ENCODE data around the gene BPIFB6.

BPIFB6 gene

DNA sequence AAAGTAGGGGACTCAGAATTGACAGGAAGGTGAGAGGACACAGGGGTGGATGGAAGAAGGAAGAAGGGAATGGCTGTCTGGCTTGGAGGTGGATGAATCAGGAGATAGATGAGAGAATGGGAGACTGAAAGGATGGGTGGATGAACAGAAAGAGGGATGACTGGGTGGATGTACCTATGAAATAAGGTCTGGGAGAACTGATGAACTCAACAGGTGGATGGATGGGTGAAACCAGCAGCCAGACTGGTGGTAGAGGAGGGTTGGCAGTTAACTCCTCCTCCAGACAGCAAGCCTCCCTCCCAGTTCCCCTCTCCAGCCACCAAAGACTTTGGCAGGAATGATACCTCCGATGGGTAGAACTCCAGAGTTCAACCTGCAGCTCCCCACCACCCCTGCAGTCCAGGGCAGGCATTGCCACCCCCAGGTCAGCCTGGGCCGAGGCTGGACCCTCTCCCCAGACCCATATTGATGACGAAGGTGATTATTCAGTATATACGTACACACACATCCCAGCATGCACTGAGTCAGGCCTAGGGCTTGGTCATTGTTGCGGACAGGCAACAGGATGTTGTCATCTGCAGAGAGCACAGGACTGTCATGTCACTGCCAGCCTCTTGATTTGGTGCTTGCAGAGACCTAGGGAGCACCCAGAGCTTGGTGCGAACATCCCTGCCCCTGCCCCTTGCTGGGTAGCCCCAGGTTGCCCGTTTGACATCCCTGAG is 29.2 kb upstream of the BPIFB6 start:
- DNase-seq (ENCODE audit: low spot score) = no peak

- DNase-seq (ENCODE audit: low spot score) = no peak
Measured at GRCh38 chr20:33004141-33004751, 27.2 kb upstream of the BPIFB6 start, which contains the start of gene SUN5. TSS of gene SUN5 (minus strand) at chr20:33004433. CDS start at chr20:33004340, 93 bp downstream.

- DNase-seq (ENCODE audit: low spot score) = peak; percentile 60
Measured at GRCh38 chr20:33005132-33005566, 26.3 kb upstream of the BPIFB6 start.

- DNase-seq (ENCODE audit: low spot score) = no peak
Measured at GRCh38 chr20:33005908-33006775, 25.3 kb upstream of the BPIFB6 start.

- no peak for DNase-seq (ENCODE audit: low spot score)
Measured at GRCh38 chr20:33006776-33007375, 24.6 kb upstream of the BPIFB6 start.

GRCh38 chr20:33007376-33008335 is 23.8 kb upstream of the BPIFB6 start, which contains the start of gene BPIFB2:
TSS of gene BPIFB2 (plus strand) at chr20:33007704. CDS start at chr20:33008575, 871 bp downstream.
- no peak for DNase-seq (ENCODE audit: low spot score)

GRCh38 chr20:33008336-33009213 is 22.9 kb upstream of the BPIFB6 start:
- no peak for DNase-seq (ENCODE audit: low spot score)

DNA sequence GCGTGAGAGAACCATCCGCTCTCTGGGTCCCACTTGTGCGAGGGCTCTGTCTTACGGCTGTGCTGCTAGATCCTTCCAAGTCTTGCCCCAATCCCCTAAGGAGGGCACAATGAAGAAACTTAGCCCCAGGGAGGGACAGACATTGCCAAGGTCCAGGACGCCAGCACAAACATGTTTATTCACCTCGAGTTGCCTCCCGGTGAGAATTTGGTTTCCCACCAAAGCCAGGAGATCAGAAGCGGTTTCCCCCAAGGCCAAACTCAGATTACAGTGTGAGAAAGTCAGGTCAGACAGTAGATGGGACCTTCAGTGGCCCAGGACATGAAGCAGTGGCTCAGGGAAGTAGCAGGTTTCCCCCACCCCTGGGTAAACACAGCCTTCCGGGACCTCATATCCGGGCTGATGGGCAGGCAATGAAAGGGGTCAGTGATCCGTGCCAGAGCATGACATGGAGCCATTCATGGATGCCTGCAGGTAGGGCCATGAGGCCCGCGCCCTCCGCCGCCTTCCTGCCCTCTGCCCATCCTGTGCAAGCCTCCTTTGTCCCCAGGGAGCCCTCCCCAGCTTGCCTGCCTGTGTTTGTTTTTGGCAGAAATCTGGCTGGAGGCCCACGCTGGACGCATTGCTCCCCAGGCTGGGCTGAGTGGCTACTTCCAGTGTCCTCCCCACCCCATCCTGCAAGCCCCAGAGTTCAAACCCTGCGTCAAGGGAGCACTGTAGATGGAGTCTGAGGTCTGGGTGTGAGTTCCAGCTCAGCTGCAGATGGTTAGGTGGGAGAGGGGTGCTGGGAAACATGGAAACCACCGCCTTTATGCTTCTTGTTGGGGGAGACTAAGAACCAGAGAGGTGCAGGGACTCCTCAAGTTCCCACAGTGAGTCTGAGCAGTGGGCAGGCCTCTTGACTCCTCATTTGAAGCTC is 22.0 kb upstream of the BPIFB6 start:
- no peak for DNase-seq (ENCODE audit: low spot score)

- no peak for DNase-seq (ENCODE audit: low spot score)
Measured at GRCh38 chr20:33010133-33010504, 21.3 kb upstream of the BPIFB6 start.

- no peak for DNase-seq (ENCODE audit: low spot score)
Measured at GRCh38 chr20:33010674-33011449, 20.6 kb upstream of the BPIFB6 start.

DNA sequence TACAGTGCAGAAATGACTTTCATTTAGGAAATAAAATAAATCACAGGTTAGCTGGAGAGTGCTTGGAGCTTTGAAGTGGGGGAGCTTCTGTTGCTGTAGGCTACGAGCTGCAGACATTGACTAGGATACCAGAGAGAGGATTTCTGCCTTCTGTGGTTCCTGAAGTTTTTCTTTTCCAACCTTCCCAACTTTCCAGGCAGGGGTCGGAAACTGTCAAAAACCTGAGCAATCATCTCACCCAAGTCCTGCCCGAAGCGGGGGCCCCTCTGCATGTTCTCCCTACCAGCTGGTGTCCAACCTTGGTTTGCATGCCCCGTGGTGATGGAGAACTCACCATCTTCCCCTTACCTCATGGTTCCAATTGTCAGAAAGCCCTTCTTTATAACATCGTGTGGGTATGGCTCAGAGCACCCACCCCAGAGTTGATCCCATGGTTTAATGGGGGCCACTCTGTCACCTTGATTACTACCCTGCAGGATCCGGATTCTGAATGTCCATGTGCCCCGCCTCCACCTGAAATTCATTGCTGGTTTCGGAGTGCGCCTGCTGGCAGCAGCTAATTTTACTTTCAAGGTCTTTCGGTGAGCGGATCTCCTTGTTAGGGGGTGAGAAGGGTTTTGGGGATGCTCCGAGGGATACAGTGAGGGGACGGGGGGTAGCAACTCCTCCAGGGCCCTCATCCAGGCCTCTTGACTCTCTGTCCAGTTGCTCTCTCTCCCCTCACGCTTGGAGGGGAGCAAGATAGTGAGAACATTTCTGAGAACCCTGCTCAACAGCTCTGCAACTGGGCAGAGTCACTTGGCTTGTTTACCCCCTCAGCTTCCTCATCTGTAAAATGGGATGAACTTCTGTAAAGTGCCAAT is 18.9 kb upstream of the BPIFB6 start:
- no peak for DNase-seq (ENCODE audit: low spot score)

DNA sequence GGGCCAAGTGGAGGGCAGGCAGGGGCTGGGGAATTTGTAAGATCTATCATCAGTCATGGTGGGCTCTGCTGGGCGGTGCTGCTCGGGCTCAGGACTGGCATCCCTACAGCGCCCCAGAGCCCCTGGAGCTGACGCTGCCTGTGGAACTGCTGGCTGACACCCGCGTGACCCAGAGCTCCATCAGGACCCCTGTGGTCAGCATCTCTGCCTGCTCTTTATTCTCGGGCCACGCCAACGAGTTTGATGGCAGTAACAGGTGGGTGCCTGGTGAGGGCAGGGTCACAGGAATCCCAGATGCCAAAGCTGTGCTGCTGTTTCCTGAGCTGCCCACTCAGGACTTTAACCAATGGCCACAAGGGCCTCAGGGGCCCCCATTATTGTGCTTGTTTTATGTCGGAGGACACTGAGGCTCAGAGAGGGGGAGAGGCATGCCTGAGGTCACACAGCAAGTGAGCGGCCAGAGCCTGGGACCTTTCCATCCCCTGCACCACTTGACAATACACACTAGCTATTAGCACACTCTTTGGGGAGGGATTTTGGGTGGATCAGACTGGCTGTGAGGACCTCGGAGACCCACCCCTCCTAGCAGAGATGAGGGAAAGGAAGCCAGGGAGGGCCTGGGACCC is 17.6 kb upstream of the BPIFB6 start:
- DNase-seq (ENCODE audit: low spot score) = no peak

DNA sequence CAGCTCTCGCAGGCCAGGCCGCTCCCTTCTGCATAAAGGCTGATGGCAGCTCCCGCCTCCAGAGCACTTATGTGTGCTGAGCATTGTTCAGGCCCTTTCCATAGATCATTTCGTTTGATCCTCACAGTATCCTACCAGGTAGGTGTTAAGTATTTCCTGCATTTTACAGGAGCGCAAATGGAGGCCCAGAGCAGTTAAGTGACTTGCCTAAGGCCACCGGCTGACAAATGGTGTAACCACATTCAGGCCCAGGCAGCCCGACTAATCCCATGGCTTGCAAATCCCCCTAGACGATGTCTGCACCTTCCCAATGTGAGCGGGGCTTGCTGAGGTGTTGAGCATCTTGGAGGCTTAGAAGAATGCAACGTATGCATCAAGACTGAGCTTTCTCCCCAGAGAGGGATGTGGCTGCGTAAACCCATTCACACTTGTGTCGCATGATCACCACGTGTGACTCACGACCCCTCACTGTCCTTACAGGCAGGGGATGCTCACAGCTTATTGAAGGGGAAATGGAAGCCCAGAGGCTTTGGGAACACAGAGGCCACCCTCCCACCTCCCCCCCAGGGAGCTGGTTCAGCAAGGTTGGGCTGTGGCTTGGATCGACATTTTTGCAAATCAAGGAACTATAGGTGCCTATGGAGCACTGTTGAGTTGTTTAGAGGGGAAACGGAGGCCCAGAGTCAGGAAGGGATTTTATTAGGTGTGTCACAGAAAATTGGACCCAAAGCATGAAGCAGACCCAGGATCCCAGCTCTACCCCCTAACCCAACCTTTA is 16.9 kb upstream of the BPIFB6 start:
- no peak for DNase-seq (ENCODE audit: low spot score)

GRCh38 chr20:33015114-33015484 is 16.3 kb upstream of the BPIFB6 start:
- DNase-seq (ENCODE audit: low spot score) = no peak

DNA sequence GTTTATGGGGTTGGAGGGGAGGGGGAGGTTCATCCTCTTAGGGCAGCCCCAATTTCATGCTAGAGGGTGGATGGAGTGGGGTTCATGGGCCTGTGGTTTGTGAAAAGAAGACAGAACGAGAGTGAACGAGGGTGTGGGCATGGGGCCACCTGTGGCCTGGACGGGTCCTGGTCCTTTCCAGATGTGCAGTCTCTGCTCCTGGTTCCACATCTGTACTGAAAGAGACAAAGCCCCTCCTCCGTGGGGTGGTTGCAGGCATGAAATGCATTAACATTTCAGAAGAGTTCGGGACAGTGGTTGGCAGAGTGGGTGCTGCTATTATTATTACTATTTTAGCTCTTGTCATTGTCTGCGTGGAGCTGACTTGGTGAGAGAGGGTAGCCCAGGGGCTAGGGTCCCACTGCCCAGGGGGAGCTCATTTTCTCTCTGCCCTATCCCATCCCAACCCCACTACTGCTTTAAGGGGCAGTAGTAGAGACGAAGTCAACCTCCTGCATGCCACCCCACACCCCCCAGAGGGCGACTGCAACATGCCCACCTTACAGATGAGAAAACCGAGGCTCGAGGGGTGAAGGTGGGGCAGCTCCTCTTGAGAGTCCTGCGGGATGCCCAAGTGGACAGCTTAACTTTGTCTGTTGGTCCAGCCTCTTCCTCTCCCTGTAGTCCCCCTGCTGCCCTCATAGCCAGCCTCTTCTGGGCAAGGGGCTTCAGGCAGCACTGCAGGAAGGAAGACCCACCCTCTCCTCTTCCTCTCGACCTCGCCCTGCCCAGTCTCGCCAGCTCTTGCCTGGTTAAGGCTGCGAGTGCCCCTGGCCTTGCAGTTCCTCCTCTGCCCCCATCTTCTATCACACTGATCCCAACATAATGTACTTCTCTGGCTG is 15.5 kb upstream of the BPIFB6 start:
- DNase-seq (ENCODE audit: low spot score) = no peak
